CD4-positive, alpha-beta T cell treated with Interleukin-1 beta for 1 hour (primary cell): Measurements from ENCODE around the gene SLC25A26.
A peak's percentile ranks its signal among the peaks of the same experiment; 100 is the strongest.

Experiments
- DNase-seq, 2 donors: peaks; one replicate each; pipeline ENCODE4 v3.0.0-alpha.2; 2020 to 2022

The SLC25A26 gene

GRCh38 chr3:66399529-66400232 is 178.9 kb downstream of the SLC25A26 start:
- no peak for DNase-seq

GRCh38 chr3:66400411-66401156 is 179.8 kb downstream of the SLC25A26 start:
- DNase-seq: no peak

- no peak for DNase-seq
These were observed 180.4 kb downstream of the SLC25A26 start for GRCh38 chr3:66401157-66401550.

GRCh38 chr3:66401675-66402491 is 181.1 kb downstream of the SLC25A26 start:
- DNase-seq: no peak

- DNase-seq: no peak
These were observed 181.9 kb downstream of the SLC25A26 start for GRCh38 chr3:66402596-66403290.

GRCh38 chr3:66403323-66403990 is 182.7 kb downstream of the SLC25A26 start:
- no peak for DNase-seq

GRCh38 chr3:66404197-66404596 is 183.4 kb downstream of the SLC25A26 start:
- DNase-seq: no peak

GRCh38 chr3:66404903-66405700 is 184.3 kb downstream of the SLC25A26 start:
- no peak for DNase-seq

GRCh38 chr3:66405701-66406091 is 184.9 kb downstream of the SLC25A26 start:
- DNase-seq: no peak

GRCh38 chr3:66406163-66406562 is 185.4 kb downstream of the SLC25A26 start:
- no peak for DNase-seq

- no peak for DNase-seq
These were observed 186.2 kb downstream of the SLC25A26 start for GRCh38 chr3:66406831-66407610.

GRCh38 chr3:66407611-66408218 is 186.9 kb downstream of the SLC25A26 start:
- peak; percentile 62 to 75 for DNase-seq

- no peak for DNase-seq
These were observed 189.3 kb downstream of the SLC25A26 start for GRCh38 chr3:66409771-66410754.

- no peak for DNase-seq
These were observed 190.2 kb downstream of the SLC25A26 start for GRCh38 chr3:66410976-66411375.

GRCh38 chr3:66411474-66411873 is 190.7 kb downstream of the SLC25A26 start:
- DNase-seq: no peak

GRCh38 chr3:66411961-66412887 is 191.4 kb downstream of the SLC25A26 start:
- DNase-seq: no peak

- no peak for DNase-seq
These were observed 192.4 kb downstream of the SLC25A26 start for GRCh38 chr3:66413151-66413751.
